Right renal pelvis (tissue), 4 donors: Measurements from ENCODE around the gene OBSCN. TPM values are rescaled to one million over a fixed set of nuclear protein-coding genes. Genes with fewer than 3 reads are reported as not detected.

Experiments
- DNase-seq, 4 donors: peaks; one replicate each; pipeline ENCODE4 v3.0.0-alpha.2; 2013; ENCODE audit warnings: low read depth in 4 of 4, low spot score in 3 of 4, missing footprints in 1 of 4
- polyA plus RNA-seq, 4 donors: library from polyadenylated mRNA; unstranded; fragments of 120-200 nt; gene quantifications; one replicate each; pipeline ENCODE4 v1.2.1, GENCODE V29; 2013; ENCODE audit not compliant: insufficient read length in 4 of 4

OBSCN gene
- polyA plus RNA-seq, 4 donors = 24.6 to 31.8 (median 28.1) TPM

DNA sequence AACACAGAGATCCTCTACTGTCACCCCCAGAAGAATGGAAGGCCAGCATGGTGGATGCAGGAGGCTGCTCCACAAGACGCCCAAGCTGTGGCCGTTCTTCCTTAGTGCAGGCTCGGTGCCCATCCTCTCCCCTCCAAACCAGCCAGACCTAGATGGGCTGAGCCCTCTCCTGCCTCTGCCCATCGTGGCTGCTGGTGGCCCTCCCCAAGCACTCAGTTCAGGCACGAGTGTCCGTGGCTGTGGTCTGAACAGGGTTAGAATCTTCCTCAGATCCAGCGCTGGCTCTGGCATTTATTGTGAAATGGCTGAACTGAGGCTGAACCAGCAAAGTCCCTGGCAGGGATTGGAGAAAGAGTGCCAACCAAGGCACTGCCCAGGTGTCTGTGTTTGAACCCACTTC is 139.3 kb downstream of the OBSCN start:
- no peak for DNase-seq

DNA sequence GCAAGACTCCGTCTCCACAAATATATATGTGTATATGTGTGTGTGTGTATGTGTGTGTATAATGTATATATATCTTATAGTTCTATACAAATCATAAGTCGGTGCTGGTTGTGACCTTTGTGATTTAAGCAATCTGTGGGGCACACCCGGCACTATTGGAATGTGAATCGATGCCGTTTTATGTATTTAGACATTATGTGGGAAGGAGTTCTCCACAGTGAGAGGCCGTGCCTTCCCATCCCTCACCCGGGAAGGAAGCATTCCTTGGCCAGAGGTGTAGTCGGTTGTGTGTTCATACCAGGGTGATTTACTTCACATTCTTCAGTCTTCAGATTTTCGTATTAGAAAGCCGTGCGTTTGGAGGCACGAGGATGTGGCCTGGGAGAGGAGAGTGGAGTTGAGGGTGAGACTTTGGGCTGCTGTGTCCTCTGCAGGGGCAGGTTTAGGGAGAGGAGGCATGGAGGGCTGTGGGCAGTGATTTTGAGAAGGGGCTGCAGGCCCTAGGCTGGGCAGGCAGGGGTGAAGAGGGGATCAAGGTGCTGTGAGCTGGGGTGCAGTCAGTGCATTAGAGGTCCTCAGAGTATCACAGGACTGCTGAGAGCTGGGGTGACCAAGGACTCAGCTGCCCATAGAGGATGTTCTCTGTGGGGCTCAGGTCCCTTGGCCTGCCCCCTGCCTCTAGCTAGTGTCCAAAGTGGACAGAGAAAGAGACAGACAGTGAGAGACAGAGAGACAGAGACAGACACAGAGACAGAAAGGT is 141.0 kb downstream of the OBSCN start:
- DNase-seq = no peak

DNA sequence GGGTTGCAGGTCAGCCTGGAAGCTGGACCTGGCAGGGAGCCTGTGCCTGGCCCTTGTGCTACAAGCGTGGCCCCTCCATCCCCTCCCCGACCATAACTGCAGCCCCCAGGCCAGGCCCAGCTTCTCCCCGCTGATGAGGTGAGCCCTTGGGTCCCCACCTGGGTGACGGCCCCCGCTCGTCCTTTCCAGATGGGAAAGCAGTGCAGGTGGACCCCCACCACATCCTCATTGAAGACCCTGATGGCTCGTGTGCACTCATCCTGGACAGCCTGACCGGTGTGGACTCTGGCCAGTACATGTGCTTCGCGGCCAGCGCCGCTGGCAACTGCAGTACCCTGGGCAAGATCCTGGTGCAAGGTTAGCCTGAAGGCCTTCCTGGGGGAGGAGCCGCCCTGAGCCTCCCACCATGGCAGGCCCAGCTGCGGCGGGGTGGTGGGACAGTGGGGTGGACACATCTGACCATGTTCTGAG is 141.9 kb downstream of the OBSCN start:
- DNase-seq = no peak

DNA sequence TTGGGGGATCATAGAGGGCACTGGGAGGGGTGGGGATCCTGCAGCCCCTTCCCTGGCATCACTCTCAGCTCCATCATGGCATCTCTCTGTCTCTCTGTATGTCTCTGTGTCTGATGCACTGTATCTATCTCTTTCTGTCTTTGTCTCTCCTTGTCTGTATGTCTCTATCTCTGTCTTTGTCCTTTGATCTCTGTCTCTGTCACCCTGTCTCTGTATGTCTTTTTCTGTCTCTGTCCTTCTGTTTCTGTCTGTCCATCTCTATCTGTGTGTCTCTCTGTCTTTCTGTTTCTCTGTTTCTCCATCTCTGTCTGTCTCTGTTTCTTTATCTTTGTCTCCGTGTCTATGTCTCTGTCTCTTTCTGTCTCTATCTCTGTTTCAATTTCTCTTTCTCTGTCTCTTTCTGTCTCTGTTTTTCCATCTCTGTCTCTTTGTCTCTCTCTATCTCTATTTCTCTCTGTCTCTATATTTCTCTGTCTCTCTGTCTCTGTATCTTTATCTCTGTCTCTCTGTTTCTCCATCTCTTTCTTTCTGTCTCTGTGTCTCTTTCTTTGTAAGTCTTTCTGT is 142.4 kb downstream of the OBSCN start:
- DNase-seq = no peak

DNA sequence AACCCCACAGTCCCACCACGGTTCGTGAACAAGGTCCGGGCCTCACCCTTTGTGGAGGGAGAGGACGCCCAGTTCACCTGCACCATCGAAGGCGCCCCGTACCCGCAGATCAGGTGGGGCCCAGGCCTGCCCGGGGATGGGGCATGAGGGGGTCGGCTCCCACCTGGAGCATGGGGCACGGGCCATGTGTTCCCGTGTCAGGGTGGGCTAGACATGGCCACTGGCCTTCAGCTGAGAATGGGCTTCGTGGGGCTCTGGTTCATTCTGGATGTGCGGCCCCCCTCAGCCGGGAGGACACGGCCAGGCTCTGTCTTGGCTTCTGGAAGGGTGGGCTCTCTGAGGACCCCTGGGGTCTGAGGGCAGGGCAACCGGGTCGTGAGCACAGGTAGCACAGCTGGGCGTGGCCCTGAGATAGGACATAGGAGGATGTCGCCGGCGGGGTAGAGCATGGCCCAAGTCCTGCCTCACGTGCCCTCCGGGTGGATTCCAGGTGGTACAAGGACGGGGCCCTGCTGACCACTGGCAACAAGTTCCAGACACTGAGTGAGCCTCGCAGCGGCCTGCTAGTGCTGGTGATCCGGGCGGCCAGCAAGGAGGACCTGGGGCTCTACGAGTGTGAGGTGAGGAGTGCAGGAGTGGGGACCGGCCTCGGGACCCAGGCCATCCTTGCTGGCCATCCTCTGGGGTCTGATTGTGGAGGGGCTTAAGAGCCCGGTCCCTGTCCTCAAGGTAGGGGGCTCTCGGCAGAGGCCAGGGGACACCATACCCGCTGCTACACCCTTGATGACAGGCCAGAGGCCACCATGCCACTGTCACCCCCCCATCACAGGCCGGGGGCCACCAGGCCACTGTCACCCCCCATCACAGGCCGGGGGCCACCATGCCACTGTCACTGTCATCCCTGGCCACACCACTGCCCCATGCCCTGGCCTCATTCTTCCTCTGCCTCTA is 143.3 kb downstream of the OBSCN start:
- no peak for DNase-seq

DNA sequence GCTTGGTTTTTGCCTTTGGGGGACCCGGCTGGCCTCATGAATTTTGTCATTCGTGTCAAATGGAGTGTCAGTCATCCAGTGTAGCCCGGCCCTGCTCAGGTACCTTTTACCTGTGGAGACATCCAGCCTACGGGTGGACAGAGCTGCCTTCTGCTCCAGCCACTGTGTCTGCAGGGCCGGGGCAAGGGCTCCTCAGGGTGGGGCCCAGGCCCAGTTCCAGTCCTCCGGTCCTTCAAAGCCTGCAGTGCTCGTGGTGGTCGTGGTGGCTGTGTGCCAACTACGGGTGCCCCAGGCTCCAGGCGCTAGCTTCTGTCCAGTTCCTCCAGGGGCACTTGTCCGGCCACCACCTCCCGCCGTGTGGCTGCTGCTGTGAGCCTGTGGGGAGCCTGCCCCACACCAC is 144.0 kb downstream of the OBSCN start:
- no peak for DNase-seq

DNA sequence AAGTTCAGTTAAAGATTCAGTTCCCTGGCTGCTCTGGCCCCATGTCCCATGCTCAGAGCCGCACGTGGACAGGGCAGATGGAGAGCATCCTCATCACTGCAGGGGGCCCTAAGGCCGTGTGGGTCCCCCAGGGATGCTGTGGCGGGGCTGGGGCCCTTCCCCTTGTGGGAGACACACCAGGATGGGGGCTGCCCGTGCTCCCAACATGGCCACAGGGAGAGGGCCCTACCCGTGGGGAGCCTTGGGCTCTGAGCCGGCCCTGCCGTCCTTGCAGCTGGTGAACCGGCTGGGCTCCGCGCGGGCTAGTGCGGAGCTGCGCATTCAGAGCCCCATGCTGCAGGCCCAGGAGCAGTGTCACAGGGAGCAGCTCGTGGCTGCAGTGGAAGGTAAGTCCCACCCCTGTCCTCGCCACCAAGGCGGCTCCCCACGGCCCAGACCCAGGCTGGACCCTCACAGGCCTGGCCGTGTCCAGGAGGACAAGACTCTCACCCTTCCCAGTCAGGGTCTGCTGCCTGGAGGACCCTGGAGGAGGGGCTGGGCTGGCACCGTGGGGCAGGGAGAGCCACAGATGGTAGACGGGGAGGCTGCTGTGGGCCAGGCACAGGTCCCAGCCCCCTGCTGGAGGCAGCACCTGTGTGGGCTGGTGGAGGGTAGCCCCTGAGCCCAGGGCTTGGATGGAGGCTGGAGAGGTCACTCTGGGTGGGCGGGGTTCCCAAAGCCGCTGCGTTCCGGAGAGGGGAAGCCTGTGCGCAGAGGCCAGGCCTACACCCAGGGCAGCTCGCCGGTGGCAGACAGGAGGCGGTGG is 145.0 kb downstream of the OBSCN start:
- no peak for DNase-seq

DNA sequence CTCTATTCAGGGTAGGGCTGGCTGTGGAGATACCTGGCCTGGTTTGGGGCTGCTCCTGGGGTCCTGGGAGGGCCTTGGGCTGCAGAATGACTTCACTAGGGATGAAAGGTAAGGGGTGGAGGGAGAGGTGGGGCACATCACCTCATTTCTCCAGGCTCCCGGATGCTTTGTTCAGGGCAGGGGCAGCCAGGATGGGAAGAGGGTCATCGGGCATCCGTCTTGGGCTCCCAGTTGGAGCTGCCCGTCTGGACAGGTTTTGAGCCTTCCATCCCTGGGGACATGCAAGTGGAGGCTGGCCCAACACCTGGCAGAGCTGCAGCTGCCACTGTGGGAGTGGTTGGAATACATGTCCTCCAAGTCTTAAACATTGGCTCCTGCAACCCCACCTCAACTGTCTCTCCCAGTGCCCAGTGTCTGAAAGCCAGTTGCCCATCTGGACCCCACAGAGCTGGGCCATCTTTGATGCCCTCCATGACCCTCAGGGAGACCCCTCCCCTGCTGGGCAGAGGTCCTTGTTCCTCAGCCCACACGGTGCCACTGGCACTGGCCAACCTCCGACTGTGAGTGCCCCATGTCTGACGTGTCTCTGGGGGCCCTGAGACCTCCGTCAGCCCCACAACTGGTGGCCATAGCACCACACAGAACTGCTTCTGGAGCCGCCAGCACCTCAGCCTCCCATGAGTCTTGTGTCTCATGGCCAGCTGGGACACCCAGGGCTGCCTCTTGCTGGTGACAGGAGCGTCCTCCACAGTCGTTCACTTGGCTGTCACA is 145.9 kb downstream of the OBSCN start:
- no peak for DNase-seq

DNA sequence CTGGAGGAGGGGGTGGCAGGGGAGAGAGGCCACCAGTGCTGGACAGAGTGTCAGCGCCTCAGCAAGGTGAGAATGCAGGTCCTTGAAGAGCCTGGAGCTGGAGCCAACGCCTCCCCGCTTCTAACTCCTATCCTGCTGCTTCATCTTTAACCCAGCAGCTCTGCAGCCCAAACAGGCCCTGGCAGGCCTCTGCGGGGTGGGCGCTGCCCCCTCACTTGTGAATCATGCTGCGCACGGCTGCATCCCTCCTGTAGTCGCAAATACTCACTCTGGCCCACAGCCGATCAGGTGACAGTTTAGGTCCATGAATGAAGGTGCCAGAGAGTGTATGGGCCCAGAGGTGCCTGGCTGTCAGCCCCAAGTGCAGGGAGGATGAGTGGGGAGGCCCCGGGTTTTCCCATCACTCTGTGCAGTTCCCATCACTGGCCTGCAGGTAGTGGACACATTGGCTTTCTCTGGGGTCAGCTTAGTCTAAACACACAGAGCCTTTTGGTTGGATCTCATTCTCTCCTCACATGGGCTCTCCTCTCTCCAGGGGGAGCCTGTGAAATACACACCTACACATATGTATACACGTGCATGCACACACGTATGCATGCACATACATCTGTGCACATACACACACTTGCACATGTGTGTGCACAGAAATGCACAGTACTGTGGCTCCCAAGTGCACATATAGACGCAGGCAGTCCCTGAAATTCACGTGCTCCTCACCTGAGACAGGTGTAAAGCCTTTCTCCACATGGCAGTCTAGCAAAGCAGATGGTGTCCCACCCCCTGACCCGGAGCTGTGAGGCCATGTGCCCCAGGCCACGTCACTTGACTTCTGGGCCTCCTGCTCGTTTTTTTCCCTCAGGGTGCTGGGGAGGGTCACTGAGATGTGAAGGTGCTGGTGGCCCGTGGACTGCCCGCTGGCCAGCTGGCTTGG is 146.8 kb downstream of the OBSCN start:
- DNase-seq = no peak

DNA sequence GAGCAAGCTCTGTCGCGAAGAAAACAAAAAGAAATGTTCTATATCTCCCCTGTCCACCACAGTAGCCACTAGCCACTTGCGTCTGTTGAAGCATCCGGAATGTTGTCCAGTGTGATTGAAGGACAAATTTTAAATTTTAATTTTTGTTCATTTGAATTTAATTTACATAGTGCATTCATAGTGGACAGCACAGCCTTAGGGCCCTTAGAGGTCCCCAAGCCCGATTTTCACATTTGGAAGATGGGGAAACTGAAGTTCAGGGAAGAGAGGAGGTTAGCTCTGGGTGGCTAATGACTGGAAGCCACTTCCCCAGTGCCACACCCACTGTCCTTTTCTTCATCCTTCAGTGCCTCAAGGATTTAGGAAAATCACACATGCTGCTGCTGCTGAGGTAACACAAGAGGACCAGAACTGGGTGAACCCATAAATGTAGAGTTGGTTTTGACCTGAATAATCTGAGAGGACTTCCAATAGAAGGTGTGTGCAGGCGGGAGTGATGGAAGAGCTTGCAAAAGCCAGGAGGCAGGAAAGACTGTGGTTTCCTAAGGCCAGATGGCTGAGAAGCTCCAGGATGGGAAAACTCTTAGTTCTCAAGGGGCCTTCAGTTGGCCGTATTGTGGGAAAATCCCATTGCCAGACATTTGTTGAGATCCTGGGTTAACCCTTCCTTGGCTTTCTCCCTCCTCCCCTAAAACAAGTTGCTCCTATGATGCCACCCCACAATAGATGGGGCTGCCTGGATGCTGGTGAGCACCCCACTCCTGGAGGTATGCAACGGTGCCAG is 149.2 kb downstream of the OBSCN start:
- no peak for DNase-seq

DNA sequence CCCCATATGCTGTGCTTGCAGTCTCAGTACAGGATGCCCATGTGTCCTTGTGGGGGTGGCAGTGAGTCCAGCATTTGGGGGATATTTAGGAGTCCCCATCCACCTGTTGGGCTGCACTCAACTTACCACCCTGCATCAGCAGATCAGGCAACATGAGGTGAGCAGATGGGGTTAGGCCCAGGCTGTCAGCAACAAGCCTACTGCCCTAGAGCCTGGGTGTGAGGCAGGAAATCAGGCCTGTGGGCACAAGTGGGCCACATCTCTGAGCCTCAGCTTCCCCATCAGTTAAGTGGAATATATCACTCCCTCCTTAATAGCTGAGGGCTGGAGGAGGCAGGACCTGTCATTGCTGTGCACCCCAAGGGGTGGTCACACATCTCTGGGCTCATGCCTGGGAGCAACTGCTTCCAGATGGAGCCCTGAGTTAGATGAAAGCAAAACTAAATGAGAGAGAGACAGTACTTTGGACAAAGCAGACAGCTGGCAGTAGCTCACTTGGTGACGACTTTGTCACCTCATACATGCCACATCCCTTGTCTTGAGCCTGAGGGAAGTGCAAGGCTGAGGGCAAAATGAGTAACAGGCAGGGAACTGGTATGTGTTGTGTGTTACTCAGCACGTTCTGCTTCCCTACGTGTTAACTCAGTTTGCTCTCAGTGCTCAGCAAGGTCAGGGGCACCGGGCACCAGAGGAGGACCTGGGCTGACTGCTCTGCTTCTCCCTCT is 150.4 kb downstream of the OBSCN start:
- DNase-seq = no peak

DNA sequence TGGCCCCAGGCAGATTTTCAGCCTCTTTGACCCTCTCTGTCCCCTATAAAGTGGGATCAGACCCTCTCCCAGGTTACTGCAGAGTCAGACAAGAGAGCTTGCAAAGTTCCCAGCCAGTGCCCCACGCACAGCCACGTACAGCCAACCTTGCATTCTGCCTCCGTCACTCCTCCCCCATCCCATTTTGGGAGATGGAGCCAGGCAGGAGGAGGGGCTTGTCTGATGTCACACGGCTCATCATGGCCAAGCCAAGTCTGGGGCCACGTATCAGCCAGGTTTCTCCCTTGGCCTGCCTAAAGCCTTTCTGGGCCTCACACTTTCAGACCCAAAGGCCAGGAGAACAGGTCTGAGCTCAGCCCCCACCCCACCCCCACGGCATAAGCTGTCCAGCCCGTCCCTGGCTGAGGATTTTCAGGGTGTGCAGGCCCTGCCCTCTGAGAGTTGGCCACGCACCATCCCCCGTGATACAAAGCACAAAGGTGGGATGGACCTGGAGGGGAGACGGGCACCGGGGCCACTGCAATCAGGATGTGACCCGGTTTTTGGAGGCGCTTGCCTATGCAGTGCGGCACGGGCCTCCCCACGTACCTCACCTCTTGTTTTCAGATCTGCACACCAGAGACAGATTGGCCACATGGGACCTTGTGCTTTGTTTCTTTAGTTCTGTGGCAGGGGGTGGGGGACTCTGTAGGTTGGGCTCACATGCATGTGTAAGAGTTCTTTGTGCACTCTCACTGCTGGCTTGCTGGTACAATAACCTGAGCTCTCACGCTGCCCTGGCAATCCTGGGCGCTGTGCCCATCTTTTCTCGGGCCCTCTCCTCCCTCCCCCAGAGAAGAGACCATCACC is 151.1 kb downstream of the OBSCN start:
- DNase-seq = no peak

DNA sequence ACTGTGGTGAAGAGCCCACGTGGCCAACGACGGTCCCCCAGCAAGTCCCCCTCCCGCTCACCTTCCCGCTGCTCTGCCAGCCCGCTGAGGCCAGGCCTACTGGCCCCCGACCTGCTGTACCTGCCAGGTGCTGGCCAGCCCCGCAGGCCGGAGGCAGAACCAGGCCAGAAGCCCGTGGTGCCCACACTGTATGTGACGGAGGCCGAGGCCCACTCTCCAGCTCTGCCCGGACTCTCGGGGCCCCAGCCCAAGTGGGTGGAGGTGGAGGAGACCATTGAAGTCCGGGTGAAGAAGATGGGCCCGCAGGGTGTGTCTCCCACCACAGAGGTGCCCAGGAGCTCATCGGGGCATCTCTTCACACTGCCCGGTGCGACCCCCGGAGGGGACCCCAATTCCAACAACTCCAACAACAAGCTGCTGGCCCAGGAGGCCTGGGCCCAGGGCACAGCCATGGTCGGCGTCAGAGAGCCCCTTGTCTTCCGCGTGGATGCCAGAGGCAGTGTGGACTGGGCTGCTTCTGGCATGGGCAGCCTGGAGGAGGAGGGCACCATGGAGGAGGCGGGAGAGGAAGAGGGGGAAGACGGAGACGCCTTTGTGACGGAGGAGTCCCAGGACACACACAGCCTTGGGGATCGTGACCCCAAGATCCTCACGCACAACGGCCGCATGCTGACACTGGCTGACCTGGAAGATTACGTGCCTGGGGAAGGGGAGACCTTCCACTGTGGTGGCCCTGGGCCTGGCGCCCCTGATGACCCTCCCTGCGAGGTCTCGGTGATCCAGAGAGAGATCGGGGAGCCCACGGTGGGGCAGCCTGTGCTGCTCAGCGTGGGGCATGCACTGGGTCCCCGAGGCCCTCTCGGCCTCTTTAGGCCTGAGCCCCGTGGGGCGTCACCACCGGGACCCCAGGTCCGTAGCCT is 152.0 kb downstream of the OBSCN start:
- no peak for DNase-seq

DNA sequence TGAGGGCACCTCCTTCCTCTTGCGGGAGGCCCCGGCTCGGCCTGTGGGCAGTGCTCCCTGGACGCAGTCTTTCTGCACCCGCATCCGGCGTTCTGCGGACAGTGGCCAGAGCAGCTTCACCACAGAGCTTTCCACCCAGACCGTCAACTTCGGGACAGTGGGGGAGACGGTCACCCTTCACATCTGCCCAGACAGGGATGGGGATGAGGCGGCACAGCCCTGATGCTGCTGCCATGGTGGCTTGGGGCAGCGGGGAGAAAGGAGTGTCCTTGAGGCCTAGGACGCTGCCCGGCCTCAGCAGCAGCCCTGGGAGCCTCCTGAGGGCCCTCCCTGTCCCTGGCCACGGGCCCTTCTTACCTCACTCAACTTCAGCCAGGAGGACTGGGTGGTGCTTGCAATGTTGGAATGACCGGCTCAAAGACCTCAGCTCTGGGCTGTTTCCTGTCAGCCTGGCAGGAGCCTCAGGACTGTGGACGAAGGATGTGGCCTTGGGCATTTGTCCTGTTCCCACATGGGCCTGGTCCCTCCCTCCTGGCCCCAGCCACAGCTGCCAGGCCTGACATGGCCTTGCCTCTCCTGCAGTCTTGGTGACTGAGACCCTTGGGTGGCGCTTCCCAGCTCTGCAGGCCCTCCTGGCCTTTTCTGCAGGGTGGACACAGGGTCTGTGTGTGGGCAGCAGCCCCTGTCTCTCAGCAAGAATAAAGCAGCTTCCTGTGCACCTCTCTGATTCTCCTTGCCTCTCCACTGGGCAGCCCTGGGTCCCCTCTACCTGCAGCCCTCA is 152.9 kb downstream of the OBSCN start:
- DNase-seq = no peak
